K562 (cell line): ENCODE results near the gene MFF. TPM values are rescaled to one million over a fixed set of nuclear protein-coding genes. Genes with fewer than 3 reads are reported as not detected.

Experiments used
- DIDO1 ChIP-seq: fragments of 450-650 bp; IDR thresholded peaks from 2 replicates; pipeline ENCODE4 v1.6.1; 2016; ENCODE audit warnings: low read depth, missing biosample characterization, missing genetic modification characterization
- EWSR1 ChIP-seq: fragments of 450-650 bp; IDR thresholded peaks from 2 replicates; pipeline ENCODE4 v1.6.1; 2018; ENCODE audit warnings: borderline replicate concordance, mild to moderate bottlenecking, low read depth, moderate library complexity; ENCODE audit not compliant: partially characterized antibody
- HDAC1 ChIP-seq, 2 experiments: fragments of 450-650 bp; IDR thresholded peaks; 2 replicates each; pipeline ENCODE4 v1.6.1; 2016 to 2017; ENCODE audit warnings: inconsistent platforms in 1 of 2, mild to moderate bottlenecking in 1 of 2, moderate library complexity in 1 of 2
- MYC ChIP-seq, 2 experiments: fragments of 250-450 bp in 1 of 2; sonication (Bioruptor Pico) in 1 of 2; IDR thresholded peaks; 2 replicates each; pipeline versions ENCODE4 v1.5.1 to v1.6.1; 2012 to 2021; ENCODE audit warnings: low read depth in 2 of 2, borderline replicate concordance in 1 of 2, improper control_type of control experiment in 1 of 2, low read length in 1 of 2, mild to moderate bottlenecking in 1 of 2, moderate library complexity in 1 of 2
- NFRKB ChIP-seq: fragments of 450-650 bp; IDR thresholded peaks from 2 replicates; pipeline ENCODE4 v1.6.1; 2016; ENCODE audit warnings: low read depth
- RFX5 ChIP-seq: IDR thresholded peaks from 2 replicates; pipeline ENCODE4 v1.6.1; 2011; ENCODE audit warnings: low read depth, mild to moderate bottlenecking, improper control_type of control experiment, low read length
- TAL1 ChIP-seq: fragments of 450-650 bp; IDR thresholded peaks from 2 replicates; pipeline ENCODE4 v1.6.1; 2016; ENCODE audit warnings: mild to moderate bottlenecking
- ZNF316 ChIP-seq: fragments of 450-650 bp; IDR thresholded peaks from 2 replicates; pipeline ENCODE4 v1.6.1; 2016
- polyA plus RNA-seq, 8 experiments: library from polyadenylated mRNA; depleted of rRNA in 4 of 8; stranded (reverse) in 5 of 8; unstranded in 3 of 8; fragments of >200 nt; fragmentation: Nextera tagmentation in 2 of 8; fragmentation: Illumina TruSeq in 1 of 8; extraction: Ambion mirVana in 2 of 8; extraction: Trizol in 1 of 8; gene quantifications; 2 replicates each; pipeline versions ENCODE4 v1.2.1 to v1.2.3, GENCODE V29; 2011 to 2014; ENCODE audit warnings: inconsistent platforms in 1 of 8, missing spikeins in 1 of 8
- total RNA-seq, 7 experiments: library from RNA; depleted of rRNA in 6 of 7; stranded (reverse); fragments of >200 nt in 6 of 7; fragmentation: Illumina TruSeq in 2 of 7; extraction: Trizol in 2 of 7; gene quantifications; 2 replicates each; pipeline versions ENCODE4 v1.2.1 to v1.2.3, GENCODE V29; 2011 to 2021; ENCODE audit warnings: low replicate concordance in 1 of 7
- TF ChIP-seq, protein P1 (sequence below), 2 experiments: fragments of 450-650 bp; IDR thresholded peaks; 2 replicates each; pipeline ENCODE4 v1.6.1; 2016; ENCODE audit warnings: mild to moderate bottlenecking in 2 of 2, borderline replicate concordance in 1 of 2, low read depth in 1 of 2, moderate library complexity in 1 of 2

MFF gene
- total and polyA plus RNA-seq, 9 of the 15 experiments (the other 6 are each of a cell fraction or from before 2014, with no cell fraction given), result 9.4 to 75.4 (median 55.7) TPM

DNA sequence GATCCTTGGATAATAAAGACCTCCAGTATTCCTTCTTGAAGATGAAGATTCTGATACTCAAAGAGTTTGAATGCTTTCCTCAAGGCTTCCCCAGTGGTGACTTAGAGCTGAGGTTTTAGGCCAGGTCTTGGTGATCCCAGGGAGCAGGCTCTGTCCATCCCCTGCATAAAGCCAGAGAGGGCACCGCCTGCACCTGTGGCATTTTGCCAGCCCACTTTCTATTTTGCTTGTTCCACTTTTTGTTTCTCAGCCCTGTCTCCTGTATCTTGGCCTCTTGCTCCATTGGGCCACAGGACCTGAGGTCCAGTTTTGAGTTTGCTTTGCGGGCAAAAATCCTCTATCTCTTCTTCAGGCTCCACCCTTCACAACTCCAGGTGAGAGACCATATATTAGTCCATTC is 69.3 kb downstream of the MFF start (continued):
- TF ChIP-seq, protein P1, sequence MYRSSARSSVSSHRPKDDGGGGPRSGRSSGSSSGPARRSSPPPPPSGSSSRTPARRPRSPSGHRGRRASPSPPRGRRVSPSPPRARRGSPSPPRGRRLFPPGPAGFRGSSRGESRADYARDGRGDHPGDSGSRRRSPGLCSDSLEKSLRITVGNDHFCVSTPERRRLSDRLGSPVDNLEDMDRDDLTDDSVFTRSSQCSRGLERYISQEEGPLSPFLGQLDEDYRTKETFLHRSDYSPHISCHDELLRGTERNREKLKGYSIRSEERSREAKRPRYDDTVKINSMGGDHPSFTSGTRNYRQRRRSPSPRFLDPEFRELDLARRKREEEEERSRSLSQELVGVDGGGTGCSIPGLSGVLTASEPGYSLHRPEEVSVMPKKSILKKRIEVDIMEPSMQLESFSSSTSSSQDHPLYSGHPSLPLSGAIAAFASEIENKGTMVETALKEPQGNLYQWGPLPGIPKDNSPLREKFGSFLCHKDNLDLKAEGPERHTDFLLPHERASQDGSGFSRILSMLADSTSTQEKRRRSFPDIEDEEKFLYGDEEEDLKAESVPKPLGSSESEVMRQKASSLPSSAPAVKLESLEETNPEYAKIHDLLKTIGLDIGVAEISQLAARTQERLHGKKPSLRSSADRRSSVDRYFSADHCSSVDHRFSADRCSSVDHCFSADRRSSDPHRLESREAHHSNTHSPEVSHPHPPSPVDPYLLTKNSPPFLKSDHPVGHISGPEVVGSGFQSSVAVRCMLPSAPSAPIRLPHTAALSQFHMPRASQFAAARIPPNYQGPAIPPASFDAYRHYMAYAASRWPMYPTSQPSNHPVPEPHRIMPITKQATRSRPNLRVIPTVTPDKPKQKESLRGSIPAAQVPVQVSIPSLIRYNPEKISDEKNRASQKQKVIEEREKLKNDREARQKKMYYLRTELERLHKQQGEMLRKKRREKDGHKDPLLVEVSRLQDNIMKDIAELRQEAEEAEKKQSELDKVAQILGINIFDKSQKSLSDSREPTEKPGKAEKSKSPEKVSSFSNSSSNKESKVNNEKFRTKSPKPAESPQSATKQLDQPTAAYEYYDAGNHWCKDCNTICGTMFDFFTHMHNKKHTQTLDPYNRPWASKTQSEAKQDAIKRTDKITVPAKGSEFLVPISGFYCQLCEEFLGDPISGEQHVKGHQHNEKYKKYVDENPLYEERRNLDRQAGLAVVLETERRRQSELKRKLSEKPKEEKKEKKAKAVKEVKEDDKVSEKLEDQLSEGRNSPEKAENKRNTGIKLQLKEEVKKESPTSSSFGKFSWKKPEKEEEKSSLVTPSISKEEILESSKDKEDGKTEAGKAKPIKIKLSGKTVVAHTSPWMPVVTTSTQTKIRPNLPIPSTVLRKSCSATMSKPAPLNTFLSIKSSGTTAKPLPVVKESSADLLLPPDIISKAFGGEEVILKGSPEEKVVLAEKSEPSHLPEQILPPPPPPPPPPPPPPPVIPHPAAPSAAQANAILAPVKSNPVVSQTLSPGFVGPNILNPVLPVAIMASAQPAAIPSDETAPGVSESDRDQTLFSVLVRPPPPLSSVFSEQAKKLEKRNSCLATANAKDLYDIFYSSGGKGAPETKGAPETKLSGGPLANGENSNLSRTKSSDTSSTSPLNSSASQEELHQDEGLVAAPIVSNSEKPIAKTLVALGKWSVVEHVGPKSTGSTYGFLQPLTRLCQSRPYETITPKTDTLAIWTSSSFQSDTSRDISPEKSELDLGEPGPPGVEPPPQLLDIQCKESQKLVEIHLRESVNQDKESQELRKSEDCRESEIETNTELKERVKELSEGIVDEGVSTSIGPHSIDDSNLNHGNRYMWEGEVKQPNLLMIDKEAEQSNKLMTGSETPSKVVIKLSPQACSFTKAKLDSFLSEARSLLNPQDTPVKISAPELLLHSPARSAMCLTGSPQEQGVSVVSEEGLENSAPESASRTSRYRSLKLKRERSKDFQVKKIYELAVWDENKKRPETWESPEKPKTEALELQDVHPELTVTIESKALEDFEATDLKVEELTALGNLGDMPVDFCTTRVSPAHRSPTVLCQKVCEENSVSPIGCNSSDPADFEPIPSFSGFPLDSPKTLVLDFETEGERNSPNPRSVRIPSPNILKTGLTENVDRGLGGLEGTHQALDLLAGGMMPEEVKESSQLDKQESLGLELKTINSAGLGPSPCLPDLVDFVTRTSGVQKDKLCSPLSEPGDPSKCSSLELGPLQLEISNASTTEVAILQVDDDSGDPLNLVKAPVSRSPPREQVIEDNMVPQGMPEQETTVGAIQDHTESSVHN (IDR thresholded peaks at IDR 0.05; ENCODE audit: borderline replicate concordance in 1 of 2, low read depth in 1 of 2), result no peak
- TF ChIP-seq RFX5 (no peak), MYC (IDR thresholded peaks at IDR 0.05; ENCODE audit: low read depth, low read length) (no peak), MYC (CRISPR knock-in tag; IDR thresholded peaks at IDR 0.05; ENCODE audit: borderline replicate concordance, low read depth) (no peak), TAL1 (no peak), HDAC1 (IDR thresholded peaks at IDR 0.05) (no peak), EWSR1 (no peak), DIDO1 (tag) (no peak), ZNF316 (no peak), NFRKB (no peak)
